H54 (cell line): ENCODE measurements around the gene DNM3.
A peak's percentile ranks its signal among the peaks of the same experiment; 100 is the strongest.

Experiments
- DNase-seq: peaks from one replicate; pipeline ENCODE4 v3.0.0; 2011; ENCODE audit warnings: low spot score, mixed read lengths; ENCODE audit not compliant: insufficient read length
- FAIRE-seq: peaks from 3 replicates; lab custom pipeline; 2011; peaks lifted over from hg19 to GRCh38; lab: Jason Lieb, UNC
- POLR2A ChIP-seq: IDR thresholded peaks from 2 replicates; pipeline ENCODE4 v1.6.1; 2011; ENCODE audit warnings: low read depth, mild to moderate bottlenecking, low read length

Gene DNM3

DNA sequence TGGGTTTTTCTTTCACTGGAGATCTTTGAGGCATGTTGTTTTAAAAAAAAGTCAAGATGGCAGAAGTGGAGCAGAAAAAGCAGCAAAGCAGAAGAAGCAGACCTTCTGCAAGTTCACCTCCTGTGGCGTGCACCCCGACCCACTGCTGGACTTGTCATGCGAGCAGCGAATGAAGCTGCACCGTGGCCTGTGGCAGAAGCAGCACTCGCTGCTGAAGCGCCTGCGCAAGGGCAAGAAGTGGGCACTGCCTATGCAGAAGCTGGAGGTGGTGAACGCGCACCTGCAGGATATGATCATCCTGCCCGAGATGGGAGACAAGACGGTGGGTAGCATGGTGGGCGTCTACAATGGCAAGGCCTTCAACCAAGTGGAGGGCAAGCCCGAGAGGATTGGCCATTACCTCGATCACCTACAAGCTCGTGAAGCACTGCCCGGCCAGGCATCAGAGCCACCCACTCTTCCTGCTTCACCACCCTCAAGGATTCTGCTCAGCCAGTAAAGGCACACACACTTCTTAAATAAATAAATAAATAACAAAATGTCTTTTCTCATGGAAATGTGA lies 37.8 kb upstream of the DNM3 start:
- DNase-seq (no peak), FAIRE-seq (no peak)

DNA sequence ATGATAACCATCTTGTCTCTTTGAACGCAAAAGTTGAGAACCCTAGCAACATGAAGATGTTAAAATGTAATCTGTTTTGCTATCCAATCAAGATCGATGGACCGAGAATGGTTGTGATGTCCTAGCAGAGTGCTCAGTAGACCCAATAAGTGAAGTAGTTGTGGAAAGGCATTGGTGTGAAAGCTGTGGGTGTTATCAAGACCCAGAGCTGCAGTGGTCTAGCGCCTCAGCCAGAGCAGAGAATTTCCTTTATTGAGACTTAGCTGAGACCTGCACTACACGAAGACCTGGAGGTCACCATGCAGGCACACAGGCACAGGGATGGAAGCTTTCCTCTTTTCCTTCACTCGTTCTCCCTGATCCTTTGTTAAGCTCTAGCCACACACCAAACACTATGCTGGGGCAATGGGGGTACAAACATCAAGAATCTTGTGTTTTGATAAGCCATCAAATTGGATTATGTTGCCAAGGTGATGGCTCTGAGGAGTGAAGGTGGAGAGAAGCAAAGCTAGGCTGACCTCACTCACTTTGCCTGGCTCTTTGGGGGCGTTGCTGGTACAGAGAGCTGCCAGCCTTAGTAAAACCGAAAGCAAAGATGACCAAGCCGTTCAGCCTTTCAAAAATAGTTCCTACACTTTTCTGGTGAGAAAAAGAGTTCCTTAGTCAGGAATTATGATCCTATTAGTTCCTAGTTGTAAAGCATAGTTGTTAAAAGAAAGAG lies 35.7 kb upstream of the DNM3 start:
- DNase-seq: no peak
- no peak for FAIRE-seq
- TF ChIP-seq POLR2A: no peak

More for the DNA sequence above, 37.8 kb upstream of the DNM3 start:
- no peak for TF ChIP-seq POLR2A

- no peak for DNase-seq
- FAIRE-seq: no peak
- TF ChIP-seq POLR2A: no peak
These were observed 33.7 kb upstream of the DNM3 start for GRCh38 chr1:171807556-171807955.

DNA sequence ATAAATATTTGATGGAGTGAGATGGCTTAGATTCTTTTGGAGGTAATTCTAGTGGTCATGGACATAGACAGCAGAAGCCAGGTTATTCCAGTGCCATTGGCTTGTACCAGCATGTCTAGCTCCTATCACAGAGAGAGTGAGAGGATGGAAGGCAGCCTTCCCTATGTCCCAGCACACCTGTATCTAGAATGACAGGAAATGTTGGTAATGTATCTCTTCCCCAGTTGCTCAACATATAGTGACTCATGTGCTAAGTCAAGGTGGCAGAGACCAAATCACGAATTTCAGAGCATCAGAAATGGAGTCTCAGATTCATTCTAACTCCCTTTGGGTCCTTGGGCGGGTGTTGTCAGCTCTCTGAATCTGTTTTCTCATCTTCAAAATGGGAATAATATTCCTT lies 31.5 kb upstream of the DNM3 start:
- TF ChIP-seq POLR2A: no peak
- DNase-seq (no peak), FAIRE-seq (no peak)

GRCh38 chr1:171811672-171812071 lies 29.6 kb upstream of the DNM3 start:
- FAIRE-seq (no peak), DNase-seq (no peak)
- no peak for TF ChIP-seq POLR2A

- DNase-seq (no peak), FAIRE-seq (no peak)
- TF ChIP-seq POLR2A: no peak
These were observed 26.6 kb upstream of the DNM3 start for GRCh38 chr1:171814692-171815091.

GRCh38 chr1:171816300-171816901 lies 24.9 kb upstream of the DNM3 start:
- DNase-seq: no peak
- FAIRE-seq: no peak
- TF ChIP-seq POLR2A: no peak

DNA sequence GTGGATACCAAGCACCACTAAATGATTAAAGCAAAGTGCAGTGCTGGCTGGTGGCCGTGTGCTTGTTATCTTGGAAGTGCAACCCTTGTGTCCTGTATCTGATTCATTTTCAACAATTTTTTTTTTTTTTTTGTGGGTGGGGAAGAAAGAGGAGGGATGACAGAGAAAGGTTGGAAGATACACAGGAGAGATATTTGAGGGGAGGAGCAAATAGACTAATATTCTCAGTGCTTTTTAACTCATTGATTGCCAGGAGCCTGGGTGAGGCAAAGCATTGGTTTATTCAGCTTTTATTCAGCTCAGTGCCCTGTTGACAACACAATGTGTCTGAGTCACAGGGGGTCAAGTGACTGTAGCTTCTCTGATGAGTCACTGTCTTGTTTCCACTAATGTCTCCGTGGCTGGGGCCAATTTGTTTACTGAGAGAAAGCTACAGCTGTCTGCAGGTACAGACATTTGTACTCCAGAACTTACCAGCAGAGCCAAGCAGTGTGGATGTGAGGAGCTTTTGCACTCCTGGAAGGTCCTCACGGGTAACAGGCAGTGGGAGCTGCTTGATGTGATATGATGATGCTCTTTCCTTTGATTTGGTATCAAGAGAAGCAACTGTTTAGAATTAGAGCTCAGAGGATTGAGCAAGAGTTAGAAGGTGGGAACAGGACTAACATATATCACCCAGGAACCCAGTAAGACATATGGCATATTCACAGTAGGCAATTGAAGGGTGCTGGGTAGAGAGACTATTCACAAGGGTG lies 23.6 kb upstream of the DNM3 start:
- FAIRE-seq (peak; percentile 88), DNase-seq (peak; percentile 65)
- TF ChIP-seq POLR2A: no peak

GRCh38 chr1:171819946-171820345 lies 21.4 kb upstream of the DNM3 start:
- TF ChIP-seq POLR2A: no peak
- no peak for FAIRE-seq
- DNase-seq: no peak

DNA sequence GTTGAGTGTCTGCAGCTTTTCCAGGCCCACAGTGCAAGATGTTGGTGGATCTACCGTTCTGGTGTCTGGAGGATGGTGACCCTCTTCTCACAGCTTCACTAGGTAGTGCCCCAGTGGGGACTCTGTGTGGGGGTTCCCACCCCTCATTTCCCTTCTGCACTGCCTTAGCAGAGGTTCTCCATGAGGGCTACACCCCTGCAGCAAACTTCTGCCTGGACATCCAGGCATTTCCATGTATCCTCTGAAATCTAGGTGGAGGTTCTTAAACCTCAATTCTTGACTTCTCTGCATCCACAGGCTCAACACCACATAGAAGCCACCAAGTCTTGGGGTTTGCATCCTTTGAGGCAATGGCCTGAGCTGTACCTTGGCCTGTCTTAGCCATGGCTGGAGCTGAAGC lies 14.3 kb upstream of the DNM3 start:
- TF ChIP-seq POLR2A: no peak

GRCh38 chr1:171828794-171829193 lies 12.5 kb upstream of the DNM3 start:
- FAIRE-seq (no peak), DNase-seq (no peak)
- TF ChIP-seq POLR2A: no peak

More for the DNA sequence above, 14.3 kb upstream of the DNM3 start:
- FAIRE-seq: no peak
- DNase-seq: no peak

GRCh38 chr1:171833091-171833825 lies 8.0 kb upstream of the DNM3 start:
- FAIRE-seq: no peak
- no peak for DNase-seq
- TF ChIP-seq POLR2A: no peak

GRCh38 chr1:171834821-171835220 lies 6.5 kb upstream of the DNM3 start:
- no peak for FAIRE-seq
- DNase-seq: no peak
- TF ChIP-seq POLR2A: no peak
